ENCODE results near the gene AHNAK2.

AHNAK2 gene

GRCh38 chr14:104984056-104984894, 6.1 kb upstream of the AHNAK2 start:
- no peak for DNase-seq

GRCh38 chr14:104983231-104983721, 5.1 kb upstream of the AHNAK2 start:
- DNase-seq: no peak

- DNase-seq: no peak
These were observed 4.5 kb upstream of the AHNAK2 start for GRCh38 chr14:104982548-104983230.

- no peak for DNase-seq
These were observed 3.7 kb upstream of the AHNAK2 start for GRCh38 chr14:104981699-104982541.

- DNase-seq: no peak
These were observed 2.7 kb upstream of the AHNAK2 start for GRCh38 chr14:104980611-104981531.

- no peak for DNase-seq
These were observed 1.8 kb upstream of the AHNAK2 start for GRCh38 chr14:104979758-104980610.

- no peak for DNase-seq
These were observed 845 bp upstream of the AHNAK2 start for GRCh38 chr14:104978746-104979691.

GRCh38 chr14:104977008-104977680, 1.0 kb downstream of the AHNAK2 start:
- DNase-seq: no peak

GRCh38 chr14:104976198-104977007, 1.8 kb downstream of the AHNAK2 start:
- DNase-seq: peak; percentile 84 to 88

GRCh38 chr14:104975481-104976197, 2.5 kb downstream of the AHNAK2 start:
- peak; percentile 18 to 29 for DNase-seq

GRCh38 chr14:104974665-104975390, 3.3 kb downstream of the AHNAK2 start:
- no peak for DNase-seq

- DNase-seq: no peak
These were observed 4.0 kb downstream of the AHNAK2 start for GRCh38 chr14:104974146-104974541.

GRCh38 chr14:104973385-104974145, 4.6 kb downstream of the AHNAK2 start:
- no peak for DNase-seq

GRCh38 chr14:104973135-104973384, 5.1 kb downstream of the AHNAK2 start:
- no peak for DNase-seq

GRCh38 chr14:104972301-104973134, 5.7 kb downstream of the AHNAK2 start:
- DNase-seq: no peak

Data from CD4-positive, alpha-beta T cell treated with Interferon alpha-2 for 1 hour (primary cell).